ENCODE measurements around the gene APOL2. TPM values are rescaled to one million over a fixed set of nuclear protein-coding genes. Genes with fewer than 3 reads are reported as not detected.
"Not testable (repeated sequence)": the region's sequence is repeated elsewhere in the genome, so short reads cannot be mapped to it uniquely, and the experiment has no call there.

The APOL2 gene
- total RNA-seq = 60.9 and 89.8 TPM in 2 replicates

- peak; percentile 76 for DNase-seq (ENCODE audit: low read depth, low spot score)
Observed at GRCh38 chr22:36239401-36240171, at the start of gene APOL2. APOL2 (minus strand) TSS chr22:36239527; CDS start chr22:36233162, 6,365 bp downstream.

GRCh38 chr22:36288571-36289405 lies 49.5 kb upstream of the APOL2 start:
- no peak for DNase-seq (ENCODE audit: low read depth, low spot score)

- no peak for DNase-seq (ENCODE audit: low read depth, low spot score)
Observed at GRCh38 chr22:36287881-36288515, 48.7 kb upstream of the APOL2 start.

GRCh38 chr22:36286096-36286957 lies 47.0 kb upstream of the APOL2 start:
- DNase-seq (ENCODE audit: low read depth, low spot score) = no peak

- DNase-seq (ENCODE audit: low read depth, low spot score) = no peak
Observed at GRCh38 chr22:36285545-36285944, 46.2 kb upstream of the APOL2 start.

DNA sequence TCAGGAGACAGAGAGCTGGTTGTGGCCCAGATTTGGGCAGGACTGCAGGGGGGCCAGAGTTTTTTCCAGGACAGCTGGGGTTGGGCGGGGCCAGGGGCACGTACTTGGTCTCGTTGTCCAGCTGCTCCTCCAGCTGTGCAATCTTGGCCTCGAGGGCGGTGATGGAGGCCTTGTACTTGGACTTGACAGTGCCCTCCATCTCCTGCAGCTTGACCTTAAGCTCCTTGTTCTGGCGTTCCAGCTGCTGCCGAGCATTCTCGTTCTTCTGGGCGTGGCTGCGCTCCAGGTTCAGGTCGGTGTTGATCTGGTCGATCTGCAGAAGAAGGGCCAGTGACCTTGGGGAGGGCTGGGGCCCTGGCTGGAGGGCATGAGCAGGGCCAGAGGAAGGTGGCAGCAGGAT lies 45.7 kb upstream of the APOL2 start:
- DNase-seq (ENCODE audit: low read depth, low spot score) = no peak

GRCh38 chr22:36284171-36284571 lies 44.8 kb upstream of the APOL2 start:
- DNase-seq (ENCODE audit: low read depth, low spot score) = no peak

DNA sequence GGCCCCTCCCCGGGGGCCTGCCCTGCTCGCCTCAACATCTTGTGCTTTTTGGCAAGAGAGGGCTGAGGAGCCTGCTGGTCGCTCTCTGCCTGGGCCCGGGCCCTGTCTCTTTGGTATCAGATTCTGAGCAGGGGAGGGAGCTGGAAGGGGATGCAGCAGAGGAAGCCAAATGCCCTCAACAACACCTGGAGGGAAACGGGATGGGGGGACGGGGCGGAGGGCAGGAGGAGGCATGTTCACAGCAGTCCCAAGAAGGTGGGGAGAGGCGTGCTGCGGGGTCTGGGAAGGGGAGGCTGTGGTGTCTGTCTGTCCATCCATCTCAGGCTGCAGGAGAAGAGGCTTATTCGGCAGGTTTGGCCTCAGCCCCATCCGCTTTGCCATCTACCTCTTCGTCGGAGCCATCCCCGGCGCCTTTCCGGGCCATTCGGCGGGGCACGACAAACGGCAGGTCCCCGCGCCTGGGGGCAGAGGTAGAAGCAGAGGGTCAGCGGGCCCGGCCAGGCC lies 43.1 kb upstream of the APOL2 start:
- no peak for DNase-seq (ENCODE audit: low read depth, low spot score)

DNA sequence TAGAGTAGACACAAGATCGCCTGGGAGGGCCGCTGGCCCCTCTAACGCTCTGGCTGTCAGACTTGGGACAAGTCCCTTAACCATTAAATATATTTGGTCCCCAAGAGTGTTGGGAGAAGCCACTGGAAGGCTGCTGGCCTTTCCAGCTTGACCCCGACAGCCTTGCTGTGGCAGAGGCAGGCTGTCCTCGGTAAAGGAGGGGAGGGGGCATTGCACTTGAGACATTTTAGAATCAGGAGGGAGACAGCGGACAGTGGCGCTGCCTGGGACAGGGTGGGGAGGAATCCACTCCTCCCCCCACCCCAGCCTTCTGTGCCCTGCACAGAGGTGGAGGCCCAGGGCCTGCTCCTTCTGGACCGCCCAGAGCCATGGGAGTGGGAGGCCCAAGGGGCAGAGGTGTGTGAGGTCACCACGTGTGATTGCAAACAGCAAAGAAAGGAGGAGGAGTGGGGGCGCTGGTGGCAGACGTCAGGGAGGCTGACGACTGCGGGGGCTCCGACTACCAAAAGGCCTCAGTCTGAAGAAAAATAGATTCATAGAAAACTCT lies 42.5 kb upstream of the APOL2 start:
- DNase-seq (ENCODE audit: low read depth, low spot score) = no peak

GRCh38 chr22:36280379-36280778 lies 41.1 kb upstream of the APOL2 start:
- no peak for DNase-seq (ENCODE audit: low read depth, low spot score)

DNA sequence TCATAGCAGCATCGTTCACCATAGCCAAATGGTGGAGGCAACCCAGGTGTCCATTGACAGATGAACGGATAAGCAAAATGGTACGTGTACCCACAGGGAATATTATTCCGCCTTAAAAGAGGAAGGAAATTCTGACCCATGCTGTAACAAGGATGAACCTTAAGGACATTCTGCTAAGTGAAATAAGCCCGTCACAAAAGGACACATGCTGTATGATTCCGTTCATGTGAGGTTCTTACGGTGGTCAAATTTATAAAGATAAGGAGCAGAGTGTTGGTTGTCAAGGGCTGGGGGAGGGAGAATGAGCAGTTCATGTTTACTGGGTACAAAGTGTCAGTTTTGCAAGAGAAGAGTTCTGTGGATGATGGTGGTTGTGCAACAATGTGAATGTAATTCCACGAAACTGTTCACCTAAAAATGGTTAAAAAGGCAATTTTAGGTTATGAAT lies 39.9 kb upstream of the APOL2 start:
- DNase-seq (ENCODE audit: low read depth, low spot score) = no peak

GRCh38 chr22:36277482-36278291 lies 38.4 kb upstream of the APOL2 start:
- DNase-seq (ENCODE audit: low read depth, low spot score) = no peak

GRCh38 chr22:36274531-36274930 lies 35.2 kb upstream of the APOL2 start:
- DNase-seq (ENCODE audit: low read depth, low spot score) = no peak

GRCh38 chr22:36271951-36272350 lies 32.6 kb upstream of the APOL2 start:
- DNase-seq (ENCODE audit: low read depth, low spot score) = not testable (repeated sequence)

DNA sequence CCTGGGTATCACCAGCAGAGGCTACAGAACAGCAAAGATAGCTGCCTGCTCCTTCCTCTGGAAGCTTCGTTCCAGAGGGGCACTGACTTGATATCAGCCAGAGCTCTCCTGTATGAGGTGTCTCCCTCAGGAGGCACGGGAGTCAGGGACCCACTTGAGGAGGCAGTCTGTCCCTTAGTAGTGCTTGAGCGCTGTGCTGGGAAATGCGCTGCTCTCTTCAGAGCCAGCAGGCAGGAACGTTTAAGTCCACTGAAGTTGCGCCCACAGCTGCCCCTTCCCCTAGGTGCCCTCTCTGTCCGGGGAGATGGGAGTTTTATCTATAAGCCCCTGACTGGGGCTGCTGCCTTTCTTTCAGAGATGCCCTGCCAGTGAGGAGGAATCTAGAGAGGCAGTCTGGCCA lies 31.9 kb upstream of the APOL2 start:
- not testable (repeated sequence) for DNase-seq (ENCODE audit: low read depth, low spot score)

- no peak for DNase-seq (ENCODE audit: low read depth, low spot score)
Observed at GRCh38 chr22:36267896-36268485, 28.7 kb upstream of the APOL2 start.

DNA sequence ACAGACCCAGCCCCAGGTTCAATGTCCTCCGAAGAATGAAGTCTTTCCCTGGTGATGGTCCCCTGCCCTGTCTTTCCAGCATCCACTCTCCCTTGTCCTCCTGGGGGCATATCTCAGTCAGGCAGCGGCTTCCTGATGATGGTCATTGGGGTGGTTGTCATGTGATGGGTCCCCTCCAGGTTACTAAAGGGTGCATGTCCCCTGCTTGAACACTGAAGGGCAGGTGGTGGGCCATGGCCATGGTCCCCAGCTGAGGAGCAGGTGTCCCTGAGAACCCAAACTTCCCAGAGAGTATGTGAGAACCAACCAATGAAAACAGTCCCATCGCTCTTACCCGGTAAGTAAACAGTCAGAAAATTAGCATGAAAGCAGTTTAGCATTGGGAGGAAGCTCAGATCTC lies 27.7 kb upstream of the APOL2 start:
- no peak for DNase-seq (ENCODE audit: low read depth, low spot score)

GRCh38 chr22:36263886-36264664 lies 24.7 kb upstream of the APOL2 start:
- DNase-seq (ENCODE audit: low read depth, low spot score) = not testable (repeated sequence)
